Ishikawa (cell line): ENCODE measurements around the gene RMI1.

Experiments
- CEBPB ChIP-seq: IDR thresholded peaks from 2 replicates; pipeline ENCODE4 v1.6.1; 2012
- CREB1 ChIP-seq: IDR thresholded peaks from 2 replicates; pipeline ENCODE4 v1.6.1; 2012; ENCODE audit warnings: low read depth
- EGR1 ChIP-seq: IDR thresholded peaks from 2 replicates; pipeline ENCODE4 v1.6.1; 2012
- EP300 ChIP-seq: IDR thresholded peaks from 2 replicates; pipeline ENCODE4 v1.6.1; 2012; ENCODE audit warnings: borderline replicate concordance
- FOXM1 ChIP-seq: IDR thresholded peaks from 2 replicates; pipeline ENCODE4 v1.6.1; 2012; ENCODE audit warnings: low read depth, borderline replicate concordance
- NFIC ChIP-seq: IDR thresholded peaks from 2 replicates; pipeline ENCODE4 v1.6.1; 2012
- RAD21 ChIP-seq: IDR thresholded peaks from 2 replicates; pipeline ENCODE4 v1.6.1; 2012; ENCODE audit warnings: low read depth
- TAF1 ChIP-seq: IDR thresholded peaks from 2 replicates; pipeline ENCODE4 v1.6.1; 2012; ENCODE audit warnings: low read depth, mild to moderate bottlenecking
- TCF12 ChIP-seq: IDR thresholded peaks from 2 replicates; pipeline ENCODE4 v1.6.1; 2012; ENCODE audit warnings: low read depth
- TEAD4 ChIP-seq: IDR thresholded peaks from 2 replicates; pipeline ENCODE4 v1.6.1; 2012
- YY1 ChIP-seq: IDR thresholded peaks from 2 replicates; pipeline ENCODE4 v1.6.1; 2012; ENCODE audit warnings: low read depth
- ZBTB7A ChIP-seq: IDR thresholded peaks from 2 replicates; pipeline ENCODE4 v1.6.1; 2012; ENCODE audit warnings: low read depth
- TF ChIP-seq, protein P1 (sequence below): IDR thresholded peaks from 2 replicates; pipeline ENCODE4 v1.6.1; 2012
- TF ChIP-seq, protein P2 (sequence below): IDR thresholded peaks from 2 replicates; pipeline ENCODE4 v1.6.1; 2012
- TF ChIP-seq, protein P3 (sequence below): IDR thresholded peaks from 2 replicates; pipeline ENCODE4 v1.6.1; 2012; ENCODE audit warnings: low read depth, mild to moderate bottlenecking

The RMI1 gene

DNA sequence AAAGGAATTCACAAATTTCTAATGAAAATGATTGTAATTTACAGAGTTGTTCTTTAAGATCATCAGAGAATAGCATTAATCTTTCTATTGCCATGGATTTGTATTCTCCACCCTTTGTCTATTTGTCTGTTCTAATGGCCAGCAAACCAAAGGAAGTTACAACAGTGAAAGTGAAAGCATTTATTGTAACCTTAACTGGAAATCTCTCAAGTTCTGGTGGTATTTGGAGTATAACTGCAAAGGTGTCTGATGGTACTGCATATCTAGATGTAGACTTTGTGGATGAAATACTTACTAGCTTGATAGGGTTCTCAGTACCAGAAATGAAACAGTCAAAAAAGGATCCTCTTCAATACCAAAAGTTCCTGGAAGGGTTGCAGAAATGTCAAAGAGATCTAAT lies 21.7 kb downstream of the RMI1 start:
- TF ChIP-seq, protein P1, sequence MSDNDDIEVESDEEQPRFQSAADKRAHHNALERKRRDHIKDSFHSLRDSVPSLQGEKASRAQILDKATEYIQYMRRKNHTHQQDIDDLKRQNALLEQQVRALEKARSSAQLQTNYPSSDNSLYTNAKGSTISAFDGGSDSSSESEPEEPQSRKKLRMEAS, result no peak
- no peak for TF ChIP-seq EGR1
- TF ChIP-seq, protein P2, sequence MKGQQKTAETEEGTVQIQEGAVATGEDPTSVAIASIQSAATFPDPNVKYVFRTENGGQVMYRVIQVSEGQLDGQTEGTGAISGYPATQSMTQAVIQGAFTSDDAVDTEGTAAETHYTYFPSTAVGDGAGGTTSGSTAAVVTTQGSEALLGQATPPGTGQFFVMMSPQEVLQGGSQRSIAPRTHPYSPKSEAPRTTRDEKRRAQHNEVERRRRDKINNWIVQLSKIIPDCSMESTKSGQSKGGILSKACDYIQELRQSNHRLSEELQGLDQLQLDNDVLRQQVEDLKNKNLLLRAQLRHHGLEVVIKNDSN, result no peak
- no peak for TF ChIP-seq CREB1
- no peak for TF ChIP-seq CEBPB
- no peak for TF ChIP-seq YY1
- no peak for TF ChIP-seq RAD21
- TF ChIP-seq TEAD4, result no peak
- TF ChIP-seq, protein P3, sequence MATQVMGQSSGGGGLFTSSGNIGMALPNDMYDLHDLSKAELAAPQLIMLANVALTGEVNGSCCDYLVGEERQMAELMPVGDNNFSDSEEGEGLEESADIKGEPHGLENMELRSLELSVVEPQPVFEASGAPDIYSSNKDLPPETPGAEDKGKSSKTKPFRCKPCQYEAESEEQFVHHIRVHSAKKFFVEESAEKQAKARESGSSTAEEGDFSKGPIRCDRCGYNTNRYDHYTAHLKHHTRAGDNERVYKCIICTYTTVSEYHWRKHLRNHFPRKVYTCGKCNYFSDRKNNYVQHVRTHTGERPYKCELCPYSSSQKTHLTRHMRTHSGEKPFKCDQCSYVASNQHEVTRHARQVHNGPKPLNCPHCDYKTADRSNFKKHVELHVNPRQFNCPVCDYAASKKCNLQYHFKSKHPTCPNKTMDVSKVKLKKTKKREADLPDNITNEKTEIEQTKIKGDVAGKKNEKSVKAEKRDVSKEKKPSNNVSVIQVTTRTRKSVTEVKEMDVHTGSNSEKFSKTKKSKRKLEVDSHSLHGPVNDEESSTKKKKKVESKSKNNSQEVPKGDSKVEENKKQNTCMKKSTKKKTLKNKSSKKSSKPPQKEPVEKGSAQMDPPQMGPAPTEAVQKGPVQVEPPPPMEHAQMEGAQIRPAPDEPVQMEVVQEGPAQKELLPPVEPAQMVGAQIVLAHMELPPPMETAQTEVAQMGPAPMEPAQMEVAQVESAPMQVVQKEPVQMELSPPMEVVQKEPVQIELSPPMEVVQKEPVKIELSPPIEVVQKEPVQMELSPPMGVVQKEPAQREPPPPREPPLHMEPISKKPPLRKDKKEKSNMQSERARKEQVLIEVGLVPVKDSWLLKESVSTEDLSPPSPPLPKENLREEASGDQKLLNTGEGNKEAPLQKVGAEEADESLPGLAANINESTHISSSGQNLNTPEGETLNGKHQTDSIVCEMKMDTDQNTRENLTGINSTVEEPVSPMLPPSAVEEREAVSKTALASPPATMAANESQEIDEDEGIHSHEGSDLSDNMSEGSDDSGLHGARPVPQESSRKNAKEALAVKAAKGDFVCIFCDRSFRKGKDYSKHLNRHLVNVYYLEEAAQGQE, result no peak
- TF ChIP-seq TAF1, result no peak
- TF ChIP-seq FOXM1, result no peak
- TF ChIP-seq TCF12, result no peak
- TF ChIP-seq ZBTB7A, result no peak
- no peak for TF ChIP-seq NFIC
- TF ChIP-seq EP300, result no peak

DNA sequence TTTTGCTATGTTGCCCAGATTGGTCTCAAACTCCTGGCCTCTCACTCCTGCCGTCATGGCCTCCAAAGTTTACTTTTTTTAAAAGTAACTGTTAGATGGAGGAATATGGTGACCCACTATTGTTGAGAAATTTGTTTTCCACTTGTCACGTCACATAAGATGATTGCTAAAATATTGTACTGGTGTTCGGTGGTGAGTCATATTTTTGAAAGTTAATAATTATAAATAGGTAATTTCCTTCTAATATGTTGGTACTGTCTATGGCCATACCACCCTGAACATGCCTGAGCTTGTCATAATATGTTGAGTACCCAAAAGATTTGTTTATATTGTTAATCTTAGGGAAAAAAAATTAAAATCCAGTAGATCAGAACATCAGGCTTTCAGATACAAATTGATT lies 22.6 kb downstream of the RMI1 start:
- TF ChIP-seq TCF12 (no peak), YY1 (no peak), TAF1 (no peak), CEBPB (no peak), CREB1 (no peak), ZBTB7A (no peak), RAD21 (no peak), EP300 (no peak), FOXM1 (no peak)
- TF ChIP-seq, protein P2, result no peak
- TF ChIP-seq, protein P3, result no peak
- TF ChIP-seq, protein P1, result no peak

DNA sequence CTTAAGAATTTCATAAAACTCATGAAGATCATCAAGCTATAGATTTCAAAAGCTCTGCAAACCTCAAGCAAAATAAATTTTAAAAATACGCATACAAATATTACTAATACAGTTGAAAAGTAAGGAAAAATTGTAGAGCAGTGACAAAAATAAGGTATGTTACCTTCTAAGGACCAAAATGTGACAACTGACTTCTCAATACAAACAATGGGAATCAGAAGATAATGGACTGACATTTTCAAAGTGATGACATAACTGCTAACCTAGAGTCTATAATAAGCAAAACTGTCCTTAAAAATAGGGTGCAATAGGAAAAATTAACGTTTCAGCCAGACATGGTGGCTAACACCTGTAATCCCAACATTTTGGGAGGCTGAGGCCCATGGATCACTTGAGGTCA lies 27.1 kb downstream of the RMI1 start:
- TF ChIP-seq ZBTB7A (no peak), TCF12 (no peak), EP300 (no peak), TAF1 (no peak), TEAD4 (no peak)
- TF ChIP-seq, protein P1, result no peak

DNA sequence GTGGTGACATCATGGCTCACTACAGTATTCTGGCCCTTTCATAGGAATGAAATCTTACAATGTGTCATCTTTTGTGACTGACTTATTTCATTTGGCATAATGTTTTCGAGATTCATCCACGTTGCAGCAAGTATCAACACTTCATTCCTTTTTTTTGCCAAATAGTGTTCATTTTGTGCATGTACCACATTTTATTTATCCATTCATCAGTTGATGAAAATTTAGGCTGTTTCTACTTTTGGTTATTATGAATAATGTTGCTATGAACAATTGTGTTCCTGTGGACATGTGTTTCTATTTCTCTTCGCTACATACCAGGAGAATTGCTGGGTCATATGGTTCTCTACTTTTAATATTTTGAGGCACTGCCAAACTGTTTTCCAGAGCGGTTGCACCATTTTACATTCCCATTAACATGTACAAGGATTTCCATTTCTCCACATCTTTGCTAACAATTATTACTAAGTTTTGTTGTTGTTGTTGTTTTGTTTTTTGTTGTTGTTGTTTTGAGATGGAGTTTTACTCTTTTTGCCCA lies 43.5 kb downstream of the RMI1 start:
- TF ChIP-seq CREB1 (no peak), EGR1 (no peak), ZBTB7A (no peak), YY1 (no peak), CEBPB (no peak), NFIC (no peak), TCF12 (no peak), TAF1 (no peak), FOXM1 (no peak), EP300 (no peak), RAD21 (no peak), TEAD4 (no peak)
- TF ChIP-seq, protein P2, result no peak
- TF ChIP-seq, protein P1, result no peak
- TF ChIP-seq, protein P3, result no peak
